PC-3 (cell line): ENCODE measurements around the gene INAFM2. TPM values are rescaled to one million over a fixed set of nuclear protein-coding genes. Genes with fewer than 3 reads are reported as not detected.

Experiments
- ATAC-seq: fragments of 200-7000 bp; cut with Tn5 transposase; 2 replicates; pipeline ENCODE4 v1.9.1; 2020; ENCODE audit warnings: mild to moderate bottlenecking, moderate library complexity
- BruUV-seq: library from RNA; stranded (reverse); fragments of 400-500 nt; replicated peaks from 2 replicates; lab custom pipeline; 2021; lab: Mats Ljungman, UMichigan
- CTCF ChIA-PET: fragments of 300-600 bp; sonication (Branson Sonifier 250); formaldehyde crosslinking; loops from one replicate; lab custom pipeline; 2022; ENCODE audit warnings: antibody characterized with exemption; lab: Charles Lee
- POLR2A ChIA-PET: fragments of 300-600 bp; sonication (Branson Sonifier 250); formaldehyde crosslinking; loops from one replicate; lab custom pipeline; 2022; ENCODE audit warnings: antibody characterized with exemption; ENCODE audit not compliant: unreplicated experiment; lab: Charles Lee
- DNase-seq: peaks from one replicate; pipeline ENCODE4 v3.0.0-alpha.2; 2015
- H2AFZ ChIP-seq: fragments of 300-600 bp; sonication (generic); 2 replicates; pipeline ENCODE4 v1.6.0; 2016; ENCODE audit warnings: antibody characterized with exemption, low read length
- H3F3A ChIP-seq: fragments of 300-600 bp; sonication (generic); one replicate; pipeline ENCODE4 v1.6.0; 2017; ENCODE audit warnings: antibody characterized with exemption, low read length, control low read depth, mild to moderate bottlenecking; ENCODE audit not compliant: unreplicated experiment
- H3K27ac ChIP-seq: fragments of 300-600 bp; sonication (generic); 2 replicates; pipeline ENCODE4 v1.5.1; 2016; ENCODE audit warnings: mild to moderate bottlenecking, low read length
- H3K27me3 ChIP-seq: fragments of 300-600 bp; sonication (generic); 2 replicates; pipeline ENCODE4 v1.6.1; 2016; ENCODE audit warnings: low read length, mixed read lengths
- H3K36me3 ChIP-seq: fragments of 300-600 bp; sonication (generic); 2 replicates; pipeline ENCODE4 v1.6.1; 2016; ENCODE audit warnings: low read depth, mixed run types, low read length, mixed read lengths
- H3K4me1 ChIP-seq: fragments of 300-600 bp; sonication (generic); 2 replicates; pipeline ENCODE4 v1.5.1; 2016; ENCODE audit warnings: low read length; ENCODE audit not compliant: insufficient read depth
- H3K4me2 ChIP-seq: fragments of 300-600 bp; sonication (generic); 2 replicates; pipeline ENCODE4 v1.6.0; 2016; ENCODE audit warnings: low read length
- H3K4me3 ChIP-seq: fragments of 300-600 bp; sonication (generic); 2 replicates; pipeline ENCODE4 v1.5.1; 2016; ENCODE audit warnings: mild to moderate bottlenecking, low read length, mixed read lengths
- H3K79me2 ChIP-seq: fragments of 300-600 bp; sonication (generic); 2 replicates; pipeline ENCODE4 v1.6.1; 2017; ENCODE audit warnings: low read length, mixed read lengths
- H3K9ac ChIP-seq: fragments of 300-600 bp; sonication (generic); 2 replicates; pipeline ENCODE4 v1.6.0; 2016; ENCODE audit warnings: mild to moderate bottlenecking, low read length
- H3K9me2 ChIP-seq: fragments of 300-600 bp; sonication (generic); replicated peaks from 2 replicates; pipeline ENCODE4 v1.6.1; 2016; ENCODE audit warnings: mixed run types, low read length, mixed read lengths
- H3K9me3 ChIP-seq: fragments of 300-600 bp; sonication (generic); 2 replicates; pipeline ENCODE4 v1.6.1; 2016; ENCODE audit warnings: low read length, mixed read lengths
- H4K20me1 ChIP-seq: fragments of 300-600 bp; sonication (generic); 2 replicates; pipeline ENCODE4 v1.6.1; 2016; ENCODE audit warnings: low read length, mixed read lengths
- CTCF ChIP-seq: fragments of 300-600 bp; sonication (generic); conservative IDR thresholded peaks from 2 replicates; pipeline ENCODE4 v1.5.1; 2017; ENCODE audit warnings: antibody characterized with exemption, low read depth, mild to moderate bottlenecking, low read length
- EZH2 ChIP-seq: fragments of 300-600 bp; sonication (generic); IDR thresholded peaks from one replicate; pipeline ENCODE4 v1.6.1; 2017; ENCODE audit warnings: antibody characterized with exemption, mild to moderate bottlenecking, low read length; ENCODE audit not compliant: unreplicated experiment
- EZH2phosphoT487 ChIP-seq: fragments of 300-600 bp; sonication (generic); IDR thresholded peaks from 2 replicates; pipeline ENCODE4 v1.6.1; 2018; ENCODE audit warnings: mild to moderate bottlenecking, antibody characterized with exemption, low read length, borderline replicate concordance
- intact Hi-C: fragments of 100-400 bp; cut with micrococcal nuclease; formaldehyde crosslinking; loops from 2 replicates; pipeline ENCODE4 v1.9.0; 2023
- total RNA-seq: library from RNA; depleted of rRNA; stranded (reverse); fragments of >200 nt; gene quantifications from 2 replicates; pipeline ENCODE4 v1.2.3, GENCODE V29; 2014

INAFM2 gene
- total RNA-seq, 1 experiment from 2014 or later: 22.1 TPM

- Histone ChIP-seq H3K9me2 (no peaks in the 10 kb centered on the region), H3K79me2 (peaks cover 47% of the 10 kb centered on the region), H2AFZ (no peak overlapping the region), H4K20me1 (no peaks in the 10 kb centered on the region), H3K27me3 (no peaks in the 10 kb centered on the region), H3K27ac (no peak overlapping the region), H3K4me2 (no peak overlapping the region), H3K9me3 (no peaks in the 10 kb centered on the region), H3K36me3 (peaks cover 48% of the 10 kb centered on the region), H3K9ac (no peak overlapping the region), H3K4me3 (no peak overlapping the region), H3K4me1 (peaks cover 37% of the 10 kb centered on the region), H3F3A (peaks cover 18% of the 10 kb centered on the region)
- CTCF ChIA-PET: no interaction called here
- no peak for DNase-seq
- no peak for ATAC-seq
- BruUV-seq: no TSS peak
- TF ChIP-seq EZH2phosphoT487 (no peak), EZH2 (no peak), CTCF (no peak)
- POLR2A ChIA-PET: no interaction called here
- intact Hi-C loops: loop anchor here (5.0 kb wide), 1 partner anchor 228 kb away; the partner anchor contains the start of gene BMF
Observed at GRCh38 chr15:40334941-40335795, 11.7 kb downstream of the INAFM2 start.

- Histone ChIP-seq H3K4me3 (no peak overlapping the region), H3K27me3 (no peaks in the 10 kb centered on the region), H3K4me1 (peaks cover 46% of the 10 kb centered on the region), H3K27ac (no peak overlapping the region; the same call in 1 of the 2 replicates), H3K36me3 (peaks cover 48% of the 10 kb centered on the region), H3K9me3 (no peaks in the 10 kb centered on the region), H3K4me2 (no peak overlapping the region), H3K79me2 (peaks cover 57% of the 10 kb centered on the region), H3K9ac (no peak overlapping the region), H3F3A (peaks cover 13% of the 10 kb centered on the region), H3K9me2 (no peaks in the 10 kb centered on the region), H2AFZ (no peak overlapping the region), H4K20me1 (no peaks in the 10 kb centered on the region)
- no peak for DNase-seq
- no peak for ATAC-seq
- intact Hi-C loops: loop anchor here (5.0 kb wide), 1 partner anchor 229 kb away; the partner anchor contains the start of gene BMF
- POLR2A ChIA-PET: no interaction called here
- TF ChIP-seq CTCF (no peak), EZH2 (no peak), EZH2phosphoT487 (no peak)
- no TSS peak for BruUV-seq
- CTCF ChIA-PET: no interaction called here
Observed at GRCh38 chr15:40335938-40336743, 12.6 kb downstream of the INAFM2 start.
